HepG2 (cell line): Measurements from ENCODE around the gene TP63. TPM values are rescaled to one million over a fixed set of nuclear protein-coding genes. Genes with fewer than 3 reads are reported as not detected.

Experiments
- ATAC-seq: fragments of 200-7000 bp; cut with Tn5 transposase; 3 replicates; pipeline ENCODE4 v1.9.1; 2020; ENCODE audit warnings: mild to moderate bottlenecking, moderate library complexity
- BruUV-seq: library from RNA; stranded (reverse); fragments of 400-500 nt; replicated peaks from 2 replicates; lab custom pipeline; 2021; lab: Mats Ljungman, UMichigan
- CTCF ChIA-PET: fragments of 300-600 bp; formaldehyde crosslinking; extraction: SDS; loops from one replicate; lab custom pipeline; 2021; ENCODE audit warnings: low total read pairs, inconsistent platforms, low intra/inter-chr PET ratio; lab: Yijun Ruan, JAX
- POLR2A ChIA-PET: fragments of 350-600 bp; sonication (Branson Sonifier 250); formaldehyde crosslinking; loops from one replicate; lab custom pipeline; 2020; ENCODE audit warnings: antibody characterized with exemption, inconsistent platforms; lab: Yijun Ruan, JAX
- DNase-seq: peaks from one replicate; pipeline ENCODE4 v3.0.0-alpha.2; 2015; ENCODE audit warnings: low spot score
- FAIRE-seq: peaks from 3 replicates; lab custom pipeline; 2011; peaks lifted over from hg19 to GRCh38; lab: Jason Lieb, UNC
- H2AFZ ChIP-seq: one replicate; pipeline ENCODE4 v1.6.1; 2011; ENCODE audit warnings: low read length, inconsistent platforms
- H3K27ac ChIP-seq: fragments of 300-600 bp; 3 replicates; pipeline ENCODE4 v1.8.0; 2011; ENCODE audit warnings: mixed run types, mild to moderate bottlenecking, mixed read lengths, low read length, inconsistent platforms; ENCODE audit not compliant: insufficient read depth; ENCODE audit errors: extremely low read length
- H3K27me3 ChIP-seq, 2 experiments: fragments of 200-600 bp in 1 of 2; 2 replicates in 1 of 2; 3 replicates in 1 of 2; pipeline versions ENCODE4 v1.6.0 to v1.8.0; 2011; ENCODE audit warnings: low read length in 2 of 2, mild to moderate bottlenecking in 2 of 2, moderate library complexity in 2 of 2, inconsistent platforms in 1 of 2; ENCODE audit not compliant: insufficient read depth in 2 of 2, control insufficient read depth in 1 of 2
- H3K36me3 ChIP-seq, 2 experiments: fragments of 200-600 bp in 1 of 2; replicated peaks in 1 of 2; 2 replicates in 1 of 2; 3 replicates in 1 of 2; pipeline versions ENCODE4 v1.5.1 to v1.8.0; 2011; ENCODE audit warnings: low read length in 2 of 2, inconsistent platforms in 1 of 2; ENCODE audit not compliant: insufficient read depth in 2 of 2, control insufficient read depth in 1 of 2
- H3K4me1 ChIP-seq: 2 replicates; pipeline ENCODE4 v1.5.1; 2012; ENCODE audit warnings: low read length, inconsistent platforms; ENCODE audit not compliant: insufficient read depth
- H3K4me2 ChIP-seq: 2 replicates; pipeline ENCODE4 v1.6.0; 2011; ENCODE audit warnings: low read depth, low read length, inconsistent platforms
- H3K4me3 ChIP-seq, 3 experiments: fragments of 200-600 bp in 1 of 3; sonication (generic), shearing (Covaris generic) in 1 of 3; replicated peaks in 1 of 3; 2 replicates each; pipeline ENCODE4 v1.5.1; 2011 to 2016; ENCODE audit warnings: low read length in 3 of 3, inconsistent platforms in 2 of 3, low read depth in 2 of 3, mild to moderate bottlenecking in 2 of 3, control low read depth in 1 of 3, mixed read lengths in 1 of 3; ENCODE audit not compliant: insufficient read depth in 1 of 3
- H3K79me2 ChIP-seq: one replicate; pipeline ENCODE4 v1.6.1; 2011; ENCODE audit warnings: low read length, inconsistent platforms; ENCODE audit not compliant: insufficient read depth
- H3K9ac ChIP-seq: 2 replicates; pipeline ENCODE4 v1.6.0; 2011; ENCODE audit warnings: mild to moderate bottlenecking, low read depth, low read length, inconsistent platforms; ENCODE audit not compliant: insufficient read depth
- H3K9me3 ChIP-seq: 2 replicates; pipeline ENCODE4 v1.5.1; 2012; ENCODE audit warnings: mild to moderate bottlenecking, low read length
- H4K20me1 ChIP-seq: 2 replicates; pipeline ENCODE4 v1.6.0; 2011; ENCODE audit warnings: inconsistent platforms, mild to moderate bottlenecking, low read length, moderate library complexity; ENCODE audit not compliant: insufficient read depth
- ATF7 ChIP-seq, 2 experiments: fragments of 450-650 bp in 1 of 2; sonication (generic) in 1 of 2; formaldehyde crosslinking in 1 of 2; IDR thresholded peaks; 2 replicates each; pipeline versions ENCODE4 v1.4.0 to v1.6.1; 2016 to 2020; ENCODE audit warnings: antibody characterized with exemption in 1 of 2, mild to moderate bottlenecking in 1 of 2, missing genetic modification reagents in 1 of 2
- CEBPB ChIP-seq: IDR thresholded peaks from 2 replicates; pipeline ENCODE4 v1.6.1; 2011; ENCODE audit warnings: low read depth, low read length, improper control_type of control experiment, borderline replicate concordance
- JARID2 ChIP-seq: sonication (generic); formaldehyde crosslinking; IDR thresholded peaks from 2 replicates; pipeline ENCODE4 v1.8.1; 2023; ENCODE audit warnings: missing genetic modification reagents, inconsistent platforms; ENCODE audit not compliant: insufficient replicate concordance
- NCOA1 ChIP-seq: sonication (generic); formaldehyde crosslinking; IDR thresholded peaks from 2 replicates; pipeline ENCODE4 v1.9.0; 2021; ENCODE audit warnings: missing genetic modification reagents
- NFE2L2 ChIP-seq: fragments of 150-350 bp; IDR thresholded peaks from 2 replicates; pipeline ENCODE4 v1.6.1; 2014; ENCODE audit warnings: low read length
- PHF8 ChIP-seq: sonication (generic); formaldehyde crosslinking; IDR thresholded peaks from 2 replicates; pipeline ENCODE4 v1.5.0; 2020; ENCODE audit warnings: missing genetic modification reagents
- WGBS: methylation state at CpG from one replicate; pipeline ENCODE4 v1.1.6; 2017; ENCODE audit warnings: low lambda C conversion rate; 5-methylcytosine and 5-hydroxymethylcytosine counted together
- in situ Hi-C: cut with HindIII; loops from 2 replicates; pipeline ENCODE4 v1.10.0; 2017; ENCODE audit warnings: low pct_unique_long_range_greater_than_20kb; ENCODE audit not compliant: extremely low pct_ligation_motif_present
- intact Hi-C: fragments of 100-400 bp; cut with micrococcal nuclease; formaldehyde crosslinking; loops from one replicate; pipeline ENCODE4 v1.10.0; 2022; ENCODE audit not compliant: unreplicated experiment
- polyA plus RNA-seq, 8 experiments: library from polyadenylated mRNA; depleted of rRNA in 3 of 8; stranded (reverse) in 7 of 8; unstranded in 1 of 8; fragments of >200 nt; fragmentation: Illumina TruSeq in 4 of 8; extraction: Trizol in 4 of 8; gene quantifications; 2 replicates each; pipeline versions ENCODE4 v1.2.1 to v1.2.3, GENCODE V29; 2011 to 2016; ENCODE audit warnings: low read depth in 4 of 8, missing spikeins in 1 of 8, mixed read lengths in 1 of 8; ENCODE audit not compliant: insufficient read depth in 1 of 8
- total RNA-seq, 5 experiments: library from RNA; depleted of rRNA; stranded (reverse); fragments of >200 nt; fragmentation: Illumina TruSeq; extraction: Trizol; gene quantifications; 2 replicates each; pipeline ENCODE4 v1.2.3, GENCODE V29; 2016; ENCODE audit warnings: low read depth in 1 of 5
- TF ChIP-seq, protein P1 (sequence below): IDR thresholded peaks from 2 replicates; pipeline ENCODE4 v1.6.1; 2016; ENCODE audit warnings: missing biosample characterization, missing genetic modification reagents, low read depth
- TF ChIP-seq, protein P2 (sequence below): sonication (generic); formaldehyde crosslinking; IDR thresholded peaks from 2 replicates; pipeline ENCODE4 v1.9.0; 2022; ENCODE audit warnings: missing genetic modification reagents, mild to moderate bottlenecking, borderline replicate concordance
- TF ChIP-seq, protein P3 (sequence below): sonication (generic); formaldehyde crosslinking; IDR thresholded peaks from 2 replicates; pipeline ENCODE4 v1.4.0; 2020; ENCODE audit warnings: missing genetic modification reagents

Gene TP63
- total and polyA plus RNA-seq, 2 of the 13 experiments (the other 11 are each of a cell fraction or from before 2014, with no cell fraction given): not detected

DNA sequence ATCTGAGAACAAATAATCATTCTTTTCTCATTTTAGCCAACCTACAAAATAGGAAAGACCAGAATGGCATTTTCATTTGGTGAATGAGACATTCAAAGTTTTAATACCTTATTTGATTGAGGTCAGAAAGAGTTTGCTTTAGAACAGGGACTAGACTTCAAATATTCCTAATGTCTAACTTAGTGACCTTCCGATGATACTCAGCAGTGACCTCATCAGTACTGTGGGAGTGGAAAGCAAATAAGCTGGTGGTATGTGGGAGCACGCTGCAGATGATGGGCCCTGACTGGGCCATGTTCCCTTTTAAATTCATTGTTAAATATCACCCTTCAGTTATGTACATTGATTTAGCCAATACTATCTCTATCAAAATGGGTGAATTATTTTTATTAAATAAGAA lies 266.2 kb downstream of the TP63 start (continued):
- TF ChIP-seq, protein P1, sequence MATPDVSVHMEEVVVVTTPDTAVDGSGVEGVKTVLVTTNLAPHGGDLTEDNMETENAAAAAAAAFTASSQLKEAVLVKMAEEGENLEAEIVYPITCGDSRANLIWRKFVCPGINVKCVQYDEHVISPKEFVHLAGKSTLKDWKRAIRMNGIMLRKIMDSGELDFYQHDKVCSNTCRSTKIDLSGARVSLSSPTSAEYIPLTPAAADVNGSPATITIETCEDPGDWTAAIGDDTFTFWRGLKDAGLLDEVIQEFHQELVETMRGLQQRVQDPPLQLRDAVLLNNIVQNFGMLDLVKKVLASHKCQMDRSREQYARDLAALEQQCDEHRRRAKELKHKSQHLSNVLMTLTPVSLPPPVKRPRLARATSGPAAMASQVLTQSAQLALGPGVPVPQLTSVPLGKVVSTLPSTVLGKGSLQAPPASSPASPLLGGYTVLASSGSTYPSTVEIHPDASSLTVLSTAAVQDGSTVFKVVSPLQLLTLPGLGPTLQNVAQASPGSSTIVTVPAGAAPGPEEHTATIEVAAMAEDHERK (CRISPR knock-in tag): no peak
- no peak for TF ChIP-seq NCOA1 (CRISPR knock-in tag)
- TF ChIP-seq JARID2 (CRISPR knock-in tag): no peak
- TF ChIP-seq, protein P2, sequence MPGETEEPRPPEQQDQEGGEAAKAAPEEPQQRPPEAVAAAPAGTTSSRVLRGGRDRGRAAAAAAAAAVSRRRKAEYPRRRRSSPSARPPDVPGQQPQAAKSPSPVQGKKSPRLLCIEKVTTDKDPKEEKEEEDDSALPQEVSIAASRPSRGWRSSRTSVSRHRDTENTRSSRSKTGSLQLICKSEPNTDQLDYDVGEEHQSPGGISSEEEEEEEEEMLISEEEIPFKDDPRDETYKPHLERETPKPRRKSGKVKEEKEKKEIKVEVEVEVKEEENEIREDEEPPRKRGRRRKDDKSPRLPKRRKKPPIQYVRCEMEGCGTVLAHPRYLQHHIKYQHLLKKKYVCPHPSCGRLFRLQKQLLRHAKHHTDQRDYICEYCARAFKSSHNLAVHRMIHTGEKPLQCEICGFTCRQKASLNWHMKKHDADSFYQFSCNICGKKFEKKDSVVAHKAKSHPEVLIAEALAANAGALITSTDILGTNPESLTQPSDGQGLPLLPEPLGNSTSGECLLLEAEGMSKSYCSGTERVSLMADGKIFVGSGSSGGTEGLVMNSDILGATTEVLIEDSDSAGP (CRISPR knock-in tag): no peak
- TF ChIP-seq PHF8 (CRISPR knock-in tag): no peak

DNA sequence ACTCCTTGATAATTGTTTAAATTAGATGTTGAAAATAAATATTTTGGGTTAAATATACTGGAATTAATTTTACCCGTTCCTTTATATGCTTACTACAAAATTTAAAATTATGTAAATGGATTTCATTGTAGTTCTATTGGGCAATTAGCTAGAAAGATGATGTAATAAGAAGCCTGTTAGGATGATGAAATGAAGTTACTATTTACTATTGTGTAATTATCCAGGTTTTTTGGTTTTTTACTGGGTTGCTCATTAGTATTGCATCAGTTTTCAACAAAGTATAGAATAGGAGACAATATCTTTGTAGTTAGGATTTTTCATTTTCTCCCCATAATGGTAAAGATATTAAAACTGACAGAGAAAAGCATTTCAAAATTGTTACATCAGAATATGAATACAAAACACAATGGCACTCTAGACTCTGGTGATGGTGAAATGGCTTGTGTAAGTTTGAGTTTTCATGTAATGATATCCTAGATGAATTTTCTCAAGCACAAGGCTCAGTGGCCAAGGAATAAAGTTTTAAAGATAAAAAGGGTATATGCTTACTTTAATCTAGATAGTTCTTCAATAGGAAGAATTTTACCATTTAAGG lies 267.5 kb downstream of the TP63 start:
- no peak overlapping the region for H3K9ac ChIP-seq
- no peaks in the 10 kb centered on the region for H3K27me3 ChIP-seq
- H3K27ac ChIP-seq: no peak overlapping the region
- H3K4me3 ChIP-seq: no peak overlapping the region
- FAIRE-seq (no peak), DNase-seq (no peak), ATAC-seq (no peak)
- H3K79me2 ChIP-seq: no peaks in the 10 kb centered on the region
- BruUV-seq: no TSS peak
- WGBS: 33% methylated on average over 1 of the region's 1 CpG
- no peak overlapping the region for H2AFZ ChIP-seq
- in situ Hi-C loops: no loop called here
- H3K4me1 ChIP-seq: no peaks in the 10 kb centered on the region
- no peak overlapping the region for H3K4me2 ChIP-seq
- ChIA-PET POLR2A (no interaction called here), CTCF (no interaction called here)
- H3K9me3 ChIP-seq: no peaks in the 10 kb centered on the region
- H4K20me1 ChIP-seq: no peaks in the 10 kb centered on the region
- intact Hi-C loops: no loop called here
- H3K36me3 ChIP-seq: no peaks in the 10 kb centered on the region
- TF ChIP-seq ATF7 (IDR thresholded peaks at IDR 0.05) (peak; percentile 42), ATF7 (CRISPR knock-in tag; IDR thresholded peaks at IDR 0.05) (no peak), CEBPB (peak; percentile 69; the same call in 1 of the 2 replicates), NFE2L2 (no peak)
- TF ChIP-seq, protein P3, sequence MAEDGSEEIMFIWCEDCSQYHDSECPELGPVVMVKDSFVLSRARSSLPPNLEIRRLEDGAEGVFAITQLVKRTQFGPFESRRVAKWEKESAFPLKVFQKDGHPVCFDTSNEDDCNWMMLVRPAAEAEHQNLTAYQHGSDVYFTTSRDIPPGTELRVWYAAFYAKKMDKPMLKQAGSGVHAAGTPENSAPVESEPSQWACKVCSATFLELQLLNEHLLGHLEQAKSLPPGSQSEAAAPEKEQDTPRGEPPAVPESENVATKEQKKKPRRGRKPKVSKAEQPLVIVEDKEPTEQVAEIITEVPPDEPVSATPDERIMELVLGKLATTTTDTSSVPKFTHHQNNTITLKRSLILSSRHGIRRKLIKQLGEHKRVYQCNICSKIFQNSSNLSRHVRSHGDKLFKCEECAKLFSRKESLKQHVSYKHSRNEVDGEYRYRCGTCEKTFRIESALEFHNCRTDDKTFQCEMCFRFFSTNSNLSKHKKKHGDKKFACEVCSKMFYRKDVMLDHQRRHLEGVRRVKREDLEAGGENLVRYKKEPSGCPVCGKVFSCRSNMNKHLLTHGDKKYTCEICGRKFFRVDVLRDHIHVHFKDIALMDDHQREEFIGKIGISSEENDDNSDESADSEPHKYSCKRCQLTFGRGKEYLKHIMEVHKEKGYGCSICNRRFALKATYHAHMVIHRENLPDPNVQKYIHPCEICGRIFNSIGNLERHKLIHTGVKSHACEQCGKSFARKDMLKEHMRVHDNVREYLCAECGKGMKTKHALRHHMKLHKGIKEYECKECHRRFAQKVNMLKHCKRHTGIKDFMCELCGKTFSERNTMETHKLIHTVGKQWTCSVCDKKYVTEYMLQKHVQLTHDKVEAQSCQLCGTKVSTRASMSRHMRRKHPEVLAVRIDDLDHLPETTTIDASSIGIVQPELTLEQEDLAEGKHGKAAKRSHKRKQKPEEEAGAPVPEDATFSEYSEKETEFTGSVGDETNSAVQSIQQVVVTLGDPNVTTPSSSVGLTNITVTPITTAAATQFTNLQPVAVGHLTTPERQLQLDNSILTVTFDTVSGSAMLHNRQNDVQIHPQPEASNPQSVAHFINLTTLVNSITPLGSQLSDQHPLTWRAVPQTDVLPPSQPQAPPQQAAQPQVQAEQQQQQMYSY (CRISPR knock-in tag): no peak
